GM18502 (cell line): ENCODE data around the gene CALD1.

ENCODE experiments used
- ATAC-seq: cut with Tn5 transposase; IDR thresholded peaks from one replicate; pipeline ENCODE4 v1.9.1; 2021; ENCODE audit warnings: mild to moderate bottlenecking; ENCODE audit not compliant: unreplicated experiment, poor library complexity

Gene CALD1

GRCh38 chr7:134778941-134779740 is at the start of gene CALD1:
CALD1 (plus strand) TSS chr7:134779634; CDS start chr7:134867734, 88,100 bp downstream.
- ATAC-seq: no peak

GRCh38 chr7:134729895-134730294 is 49.5 kb upstream of the CALD1 start:
- ATAC-seq: no peak

- no peak for ATAC-seq
Measured at GRCh38 chr7:134730411-134730829, 49.0 kb upstream of the CALD1 start.

DNA sequence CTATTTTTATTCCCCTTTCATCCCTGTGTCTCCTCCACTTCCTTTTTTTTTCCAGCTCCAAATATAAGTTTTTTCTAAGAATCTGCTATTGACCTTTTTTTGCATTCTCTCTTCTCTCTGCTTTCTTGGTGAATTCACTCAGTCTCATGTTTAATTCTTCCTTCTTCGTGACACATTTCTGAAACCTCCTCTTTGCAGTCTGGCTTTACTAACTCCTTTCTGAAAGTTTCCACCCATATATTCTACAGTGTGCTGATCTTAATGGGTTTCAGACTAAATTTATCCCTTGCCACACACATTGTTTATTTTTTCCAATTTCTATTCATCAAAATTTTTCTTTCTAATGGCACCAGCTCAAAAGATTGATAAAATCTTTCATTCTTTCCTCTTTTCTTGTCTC is 47.8 kb upstream of the CALD1 start:
- no peak for ATAC-seq

DNA sequence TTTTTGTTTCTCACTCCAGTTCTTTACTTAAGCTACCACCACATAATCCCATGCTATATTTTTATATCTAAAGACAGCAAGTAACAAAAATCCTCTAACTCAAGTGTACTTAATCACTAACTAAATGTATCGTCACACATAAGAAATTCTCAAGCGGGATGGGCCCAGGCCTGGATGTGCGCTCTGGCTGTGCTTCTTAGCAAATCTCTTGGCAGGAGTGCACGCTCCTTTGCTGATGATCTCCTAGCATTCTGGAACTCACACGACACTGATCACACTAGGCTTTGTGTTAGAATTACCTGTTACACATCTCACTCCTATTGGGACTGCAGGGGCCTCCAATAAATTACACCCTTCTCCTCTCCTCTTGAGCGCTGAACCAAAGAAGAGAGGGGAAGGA is 46.7 kb upstream of the CALD1 start:
- no peak for ATAC-seq

GRCh38 chr7:134736381-134736780 is 43.1 kb upstream of the CALD1 start:
- ATAC-seq: no peak

GRCh38 chr7:134737566-134738345 is 41.7 kb upstream of the CALD1 start:
- ATAC-seq: no peak

DNA sequence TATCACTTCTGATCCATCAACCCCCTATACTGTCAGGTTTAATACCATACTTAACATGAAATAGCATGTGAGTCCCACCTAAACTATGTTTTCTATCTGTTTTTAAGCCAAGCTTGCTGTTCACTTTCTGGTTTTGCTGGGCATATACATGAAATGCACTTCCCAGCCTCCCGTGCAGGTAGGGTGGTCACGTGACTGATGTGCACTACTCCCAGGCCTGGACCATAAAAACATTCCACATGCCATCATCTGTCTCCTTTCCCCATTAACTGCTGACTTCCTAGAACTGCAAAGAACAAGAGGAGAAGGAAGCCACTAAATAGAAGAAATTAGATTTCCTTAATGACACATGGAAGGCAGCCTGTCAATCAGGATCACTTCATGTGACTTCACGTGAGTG is 40.1 kb upstream of the CALD1 start:
- no peak for ATAC-seq

GRCh38 chr7:134740376-134740775 is 39.1 kb upstream of the CALD1 start:
- no peak for ATAC-seq

DNA sequence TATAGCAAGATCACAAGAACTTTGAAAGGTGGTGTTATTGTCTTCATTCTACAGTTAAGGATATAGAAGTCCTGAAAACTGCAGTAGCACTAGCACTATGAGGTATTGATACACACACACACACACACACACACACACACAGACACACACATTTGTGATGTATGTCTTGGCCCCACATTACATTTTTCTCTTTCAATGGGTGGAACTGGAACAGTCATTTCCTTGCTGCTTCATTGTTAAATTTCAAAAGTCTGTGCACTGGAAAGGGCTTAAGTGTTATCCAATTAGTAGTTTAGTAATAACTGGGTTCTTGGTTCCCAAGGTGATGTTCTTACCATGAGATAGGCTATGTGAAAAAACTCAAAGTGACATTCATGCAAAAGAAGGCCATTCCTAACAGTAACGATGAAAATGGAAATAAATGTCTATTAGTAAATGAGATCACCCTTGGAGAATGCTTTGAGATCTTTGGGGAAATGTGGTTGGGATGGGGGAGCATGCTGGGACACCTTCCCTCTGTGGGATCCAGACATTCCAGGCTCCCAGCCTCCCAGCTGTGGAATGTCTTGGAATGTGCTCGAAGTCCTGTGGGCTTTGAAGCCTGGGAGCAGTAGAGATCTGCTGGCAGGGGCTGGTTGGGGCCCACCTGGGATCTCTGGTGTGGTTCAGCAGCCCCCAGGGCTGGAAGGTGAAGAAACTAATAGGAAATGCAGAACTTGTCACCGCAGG is 37.4 kb upstream of the CALD1 start:
- no peak for ATAC-seq

- ATAC-seq: no peak
Measured at GRCh38 chr7:134742688-134743350, 36.6 kb upstream of the CALD1 start.

- no peak for ATAC-seq
Measured at GRCh38 chr7:134744569-134744968, 34.9 kb upstream of the CALD1 start.

- ATAC-seq: no peak
Measured at GRCh38 chr7:134747326-134747725, 32.1 kb upstream of the CALD1 start.

DNA sequence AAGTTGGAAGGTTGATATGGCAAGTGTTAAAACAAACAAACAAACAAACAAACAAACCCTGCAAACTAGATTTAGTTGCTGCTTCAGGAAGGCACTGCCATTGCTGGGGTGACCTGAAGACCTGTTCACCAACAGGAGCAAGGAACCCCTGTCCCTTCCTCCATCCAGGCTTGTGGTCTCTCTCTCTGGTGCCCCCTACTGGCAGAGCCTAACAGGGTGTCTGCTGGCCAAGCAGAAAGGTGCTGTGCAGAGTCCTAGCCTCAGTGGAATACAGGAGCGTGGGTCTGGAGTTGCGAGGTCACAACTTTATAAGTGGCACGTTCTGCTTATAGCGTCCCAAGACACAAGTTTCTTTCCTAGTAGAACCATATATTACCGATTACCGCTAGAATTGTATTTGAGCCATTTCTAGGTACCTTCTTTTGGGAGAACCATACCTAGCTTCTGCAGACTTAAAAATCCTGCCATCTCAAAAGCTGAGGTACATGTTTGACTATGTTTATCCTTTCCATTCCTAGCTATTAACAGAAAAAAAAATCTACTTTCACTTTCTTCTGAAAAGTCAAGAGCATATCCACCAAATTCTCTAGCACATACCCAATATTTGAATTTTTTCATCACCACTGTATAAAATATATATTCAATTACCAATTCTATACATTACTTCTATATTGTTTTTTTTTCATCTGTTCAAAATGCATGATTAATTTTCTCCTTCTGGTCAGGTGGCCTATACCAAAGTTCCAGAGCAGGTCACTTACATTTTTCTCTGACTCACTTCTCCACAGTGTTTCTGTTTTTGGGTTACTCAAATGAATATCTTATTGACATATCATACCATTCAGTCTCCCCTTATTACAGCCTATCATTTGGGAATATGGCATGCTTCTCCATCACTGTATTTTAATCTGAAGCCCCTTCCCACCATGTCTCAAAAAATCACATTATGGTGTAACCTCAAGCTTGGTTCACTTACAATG is 29.1 kb upstream of the CALD1 start:
- ATAC-seq: no peak

GRCh38 chr7:134752006-134752760 is 27.3 kb upstream of the CALD1 start:
- ATAC-seq: no peak

DNA sequence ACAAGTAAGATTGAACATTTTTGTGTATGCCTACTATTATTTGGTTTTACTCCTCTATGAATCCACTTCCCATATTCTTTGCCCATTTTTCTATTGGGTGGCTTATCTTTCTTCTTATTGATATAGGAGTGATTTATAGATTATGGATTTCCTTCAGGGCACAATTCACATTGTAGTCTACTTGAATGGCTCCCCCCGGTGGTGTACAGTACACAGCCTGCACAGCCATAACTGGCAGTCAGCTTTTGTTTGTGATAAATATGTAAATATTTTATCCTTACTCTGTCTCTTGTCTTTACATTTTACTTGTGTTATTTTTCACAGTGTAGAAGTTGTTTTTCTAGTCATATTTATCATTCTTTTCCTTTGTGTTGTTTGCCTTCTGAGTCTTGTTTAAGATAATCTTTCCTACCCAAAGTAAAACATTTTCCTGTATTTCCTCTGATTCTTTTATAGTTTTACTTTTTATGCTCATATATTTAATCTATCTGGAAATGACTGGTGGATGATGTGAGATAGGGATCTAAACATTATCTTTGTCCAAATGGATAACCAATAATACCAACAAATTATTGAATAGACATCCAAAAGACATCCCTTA is 23.9 kb upstream of the CALD1 start:
- ATAC-seq: no peak

DNA sequence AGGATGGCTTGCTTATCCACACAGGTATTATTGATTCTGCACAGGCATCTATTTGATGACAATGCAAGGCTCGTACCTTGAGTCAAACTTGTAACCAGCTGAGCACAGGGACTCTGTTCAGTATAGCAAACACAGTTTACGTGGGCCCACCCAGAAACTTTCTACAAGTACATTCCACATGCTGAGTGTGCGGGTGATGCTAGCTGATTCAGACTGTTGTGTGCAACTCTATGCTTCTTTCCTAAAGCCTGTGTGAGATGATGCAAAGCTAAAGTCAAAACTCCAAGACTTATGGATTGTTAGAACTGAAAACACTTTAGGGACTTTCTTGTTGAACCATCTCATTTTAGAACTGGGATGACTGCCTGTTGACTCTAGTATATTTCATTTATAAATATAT is 21.5 kb upstream of the CALD1 start:
- no peak for ATAC-seq

DNA sequence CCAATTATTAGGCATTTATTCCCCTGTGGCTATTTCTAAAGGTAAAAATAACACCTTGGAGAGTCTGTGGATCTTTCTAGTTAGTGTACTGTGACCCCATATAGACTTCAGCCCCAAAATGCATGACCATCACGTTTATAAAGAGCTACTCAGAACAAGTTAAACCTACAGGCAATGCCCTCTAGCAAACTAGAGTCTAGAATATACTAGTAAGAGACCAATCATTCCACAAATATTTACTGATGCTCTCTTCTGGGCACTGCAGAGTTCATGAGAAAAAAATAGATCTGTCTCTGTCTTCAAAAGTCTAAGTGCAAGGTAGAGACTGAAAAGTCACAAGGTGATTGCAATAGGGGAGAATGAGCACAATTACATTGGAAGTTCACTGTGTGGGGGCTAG is 20.5 kb upstream of the CALD1 start:
- ATAC-seq: no peak
